Endothelial cell of umbilical vein (primary cell): Measurements from ENCODE around the gene LFNG. TPM values are rescaled to one million over a fixed set of nuclear protein-coding genes. Genes with fewer than 3 reads are reported as not detected.
"Not testable (repeated sequence)": the region's sequence is repeated elsewhere in the genome, so short reads cannot be mapped to it uniquely, and the experiment has no call there.

Source experiments
- BruUV-seq: library from RNA; stranded (reverse); fragments of 400-500 nt; replicated peaks from 2 replicates; lab custom pipeline; 2021; lab: Mats Ljungman, UMichigan
- CTCF ChIA-PET: fragments of 300-600, 350-600 bp; sonication (Branson Sonifier 250); formaldehyde crosslinking; loops from one replicate; lab custom pipeline; 2021; ENCODE audit warnings: antibody characterized with exemption, inconsistent platforms; lab: Charles Lee
- POLR2A ChIA-PET: fragments of 300-600, 350-600 bp; sonication (Branson Sonifier 250); formaldehyde crosslinking; loops from one replicate; lab custom pipeline; 2021; ENCODE audit warnings: antibody characterized with exemption, inconsistent platforms; lab: Charles Lee
- DNase-seq: peaks from one replicate; pipeline ENCODE4 v3.0.0-alpha.2; 2011; ENCODE audit warnings: low read depth, low spot score
- FAIRE-seq: peaks from 2 replicates; lab custom pipeline; 2011; peaks lifted over from hg19 to GRCh38; lab: Jason Lieb, UNC
- H2AFZ ChIP-seq: 2 replicates; pipeline ENCODE4 v1.6.0; 2012; ENCODE audit warnings: low read depth, low read length, control low read depth, inconsistent platforms
- H3K27ac ChIP-seq: 2 replicates; pipeline ENCODE4 v1.5.1; 2011; ENCODE audit warnings: low read depth, mild to moderate bottlenecking, control low read depth, low read length, moderate library complexity; ENCODE audit not compliant: insufficient read depth
- H3K27me3 ChIP-seq, 2 experiments: 2 replicates each; pipeline versions ENCODE4 v1.6.0 to v1.6.1; 2011; ENCODE audit warnings: low read length in 2 of 2, mixed read lengths in 1 of 2; ENCODE audit not compliant: control insufficient read depth in 2 of 2, insufficient read depth in 2 of 2
- H3K36me3 ChIP-seq, 2 experiments: 2 replicates in 1 of 2; 3 replicates in 1 of 2; pipeline ENCODE4 v1.5.1; 2011; ENCODE audit warnings: low read length in 2 of 2, mild to moderate bottlenecking in 1 of 2, moderate library complexity in 1 of 2; ENCODE audit not compliant: control insufficient read depth in 2 of 2, insufficient read depth in 2 of 2; ENCODE audit errors: extremely low read depth in 1 of 2
- H3K4me1 ChIP-seq: 3 replicates; pipeline ENCODE4 v1.5.1; 2011; ENCODE audit warnings: mild to moderate bottlenecking, low read length; ENCODE audit not compliant: control insufficient read depth, insufficient read depth; ENCODE audit errors: extremely low read depth
- H3K4me2 ChIP-seq: 2 replicates; pipeline ENCODE4 v1.6.1; 2011; ENCODE audit warnings: low read length, control low read depth, mixed read lengths; ENCODE audit not compliant: insufficient read depth
- H3K4me3 ChIP-seq, 3 experiments: fragments of 200-600 bp in 1 of 3; sonication (generic), shearing (Covaris generic) in 1 of 3; replicated peaks in 1 of 3; 2 replicates each; pipeline ENCODE4 v1.5.1; 2011 to 2016; ENCODE audit warnings: control low read depth in 3 of 3, low read length in 3 of 3, mild to moderate bottlenecking in 2 of 3, inconsistent platforms in 1 of 3, low read depth in 1 of 3, moderate library complexity in 1 of 3; ENCODE audit not compliant: insufficient read depth in 1 of 3
- H3K79me2 ChIP-seq: 2 replicates; pipeline ENCODE4 v1.6.0; 2012; ENCODE audit warnings: low read length, inconsistent platforms; ENCODE audit not compliant: control insufficient read depth, insufficient read depth
- H3K9ac ChIP-seq: replicated peaks from 2 replicates; pipeline ENCODE3; 2011; ENCODE audit warnings: low read length, control low read depth; ENCODE audit not compliant: insufficient read depth; ENCODE audit errors: extremely low read depth
- H3K9me1 ChIP-seq: replicated peaks from 3 replicates; pipeline ENCODE4 v1.6.0; 2011; ENCODE audit warnings: mild to moderate bottlenecking, low read length; ENCODE audit not compliant: control insufficient read depth, insufficient read depth; ENCODE audit errors: extremely low read depth
- H3K9me3 ChIP-seq: replicated peaks from 2 replicates; pipeline ENCODE4 v1.5.1; 2012; ENCODE audit warnings: low read length, inconsistent platforms; ENCODE audit not compliant: control insufficient read depth, insufficient read depth
- H4K20me1 ChIP-seq: replicated peaks from 2 replicates; pipeline ENCODE3; 2011; ENCODE audit warnings: mild to moderate bottlenecking, low read length; ENCODE audit not compliant: control insufficient read depth, insufficient read depth; ENCODE audit errors: extremely low read depth
- EZH2 ChIP-seq: IDR thresholded peaks from 2 replicates; pipeline ENCODE4 v1.6.1; 2012; ENCODE audit warnings: borderline replicate concordance, low read depth, mild to moderate bottlenecking, moderate library complexity, low read length, inconsistent platforms; ENCODE audit not compliant: severe bottlenecking
- FOS ChIP-seq: IDR thresholded peaks from 2 replicates; pipeline ENCODE4 v1.6.1; 2011; ENCODE audit warnings: mild to moderate bottlenecking, low read length, moderate library complexity, borderline replicate concordance; ENCODE audit not compliant: insufficient read depth
- JUN ChIP-seq: IDR thresholded peaks from 2 replicates; pipeline ENCODE4 v1.6.1; 2011; ENCODE audit warnings: borderline replicate concordance, low read depth; ENCODE audit not compliant: insufficient read length, insufficient read depth
- MYC ChIP-seq: IDR thresholded peaks from one replicate; pipeline ENCODE4 v1.6.1; 2011; ENCODE audit warnings: mild to moderate bottlenecking, low read depth, low read length
- POLR2A ChIP-seq: IDR thresholded peaks from 2 replicates; pipeline ENCODE4 v1.6.1; 2012; ENCODE audit warnings: low read depth, mild to moderate bottlenecking, control low read depth, low read length
- POLR2AphosphoS5 ChIP-seq: IDR thresholded peaks from 2 replicates; pipeline ENCODE4 v1.6.1; 2012; ENCODE audit warnings: low read depth, mild to moderate bottlenecking, control low read depth, low read length, moderate library complexity; ENCODE audit not compliant: insufficient read depth
- dilution Hi-C: fragments of 300-500 bp; cut with MboI; formaldehyde crosslinking; loops from one replicate; pipeline ENCODE4 v1.15.0; 2019; ENCODE audit warnings: low sequenced_read_pairs; ENCODE audit not compliant: extremely low pct_ligation_motif_present
- intact Hi-C: fragments of 100-400 bp; cut with micrococcal nuclease; formaldehyde crosslinking; loops from one replicate; pipeline ENCODE4 v1.10.0; 2022
- polyA plus RNA-seq, 4 experiments: library from polyadenylated mRNA; depleted of rRNA in 3 of 4; stranded (reverse) in 3 of 4; unstranded in 1 of 4; fragments of >200 nt; gene quantifications; 2 replicates each; pipeline versions ENCODE4 v1.2.1 to v1.2.3, GENCODE V29; 2011 to 2012; ENCODE audit warnings: missing spikeins in 1 of 4
- total RNA-seq: library from RNA; stranded (reverse); gene quantifications from 2 replicates; pipeline ENCODE4 v1.2.3, GENCODE V29; 2021

The LFNG gene
- total and polyA plus RNA-seq, 2 donors (not counting 3 experiments of a cell fraction or from before 2014, with no cell fraction given) = 12.6 to 13.1 TPM

GRCh38 chr7:2535872-2536627 is 16.5 kb downstream of the LFNG start:
- H3K36me3 ChIP-seq, H3K9me1 ChIP-seq, H2AFZ ChIP-seq, H4K20me1 ChIP-seq, H3K4me2 ChIP-seq, H3K79me2 ChIP-seq, CTCF ChIA-PET, POLR2A ChIA-PET, dilution Hi-C loops, H3K4me3 ChIP-seq, BruUV-seq, H3K27me3 ChIP-seq, DNase-seq, FAIRE-seq, H3K9me3 ChIP-seq, H3K9ac ChIP-seq, intact Hi-C loops, H3K27ac ChIP-seq, H3K4me1 ChIP-seq: not testable (repeated sequence)

GRCh38 chr7:2537981-2538851 is 18.6 kb downstream of the LFNG start:
- no peaks in the 10 kb centered on the region for H3K4me1 ChIP-seq
- TSS peak; percentile 85 for BruUV-seq

More at GRCh38 chr7:2537981-2538851, 18.6 kb downstream of the LFNG start:
- H3K79me2 ChIP-seq = no peaks in the 10 kb centered on the region
- no peaks in the 10 kb centered on the region for H3K9me1 ChIP-seq
- no peak overlapping the region for H3K27ac ChIP-seq
- H3K9me3 ChIP-seq = no peaks in the 10 kb centered on the region
- no peak overlapping the region for H3K4me2 ChIP-seq
- H3K36me3 ChIP-seq = peaks cover 0 to 22% of the 10 kb centered on the region in 2 experiments
- intact Hi-C loops (no loop called here), dilution Hi-C loops (no loop called here)
- POLR2A ChIA-PET = no interaction called here
- FAIRE-seq = no peak
- CTCF ChIA-PET = no interaction called here
- no peaks in the 10 kb centered on the region for H3K27me3 ChIP-seq
- no peak for DNase-seq
- H3K9ac ChIP-seq = no peak overlapping the region
- no peak overlapping the region for H3K4me3 ChIP-seq
- no peaks in the 10 kb centered on the region for H4K20me1 ChIP-seq
- TF ChIP-seq POLR2A = no peak
- TF ChIP-seq POLR2AphosphoS5 = no peak
- no peak for TF ChIP-seq MYC
- no peak for TF ChIP-seq EZH2
- TF ChIP-seq FOS = no peak
- TF ChIP-seq JUN = no peak
- H2AFZ ChIP-seq = no peak overlapping the region
